Heart right ventricle (tissue), 16 donors: ENCODE measurements around the gene C1orf35. TPM values are rescaled to one million over a fixed set of nuclear protein-coding genes. Genes with fewer than 3 reads are reported as not detected.

Source experiments
- ATAC-seq, 8 donors: fragments of 200-7000 bp; cut with Tn5 transposase; one replicate each; pipeline ENCODE4 v1.9.1; 2020; ENCODE audit warnings: mild to moderate bottlenecking in 8 of 8, moderate library complexity in 8 of 8, moderate number of reproducible peaks in 1 of 8
- DNase-seq, 2 donors: peaks; one replicate each; pipeline ENCODE4 v3.0.0-alpha.2; 2020
- H3K27ac ChIP-seq, 10 donors: fragments of 200-600 bp; sonication (generic) in 2 of 10; one replicate each; pipeline versions ENCODE4 v1.5.0 to v1.8.0; 2020 to 2022; ENCODE audit warnings: mild to moderate bottlenecking in 3 of 10
- H3K27me3 ChIP-seq, 7 donors: fragments of 200-600 bp; one replicate each; pipeline ENCODE4 v1.8.0; 2021 to 2022; ENCODE audit warnings: mild to moderate bottlenecking in 2 of 7
- H3K36me3 ChIP-seq, 9 donors: fragments of 200-600 bp; sonication (generic) in 1 of 9; one replicate each; pipeline versions ENCODE4 v1.5.0 to v1.8.0; 2020 to 2022; ENCODE audit warnings: mild to moderate bottlenecking in 2 of 9
- H3K4me1 ChIP-seq, 9 donors: fragments of 200-600 bp; sonication (generic) in 1 of 9; one replicate each; pipeline versions ENCODE4 v1.5.0 to v1.8.0; 2020 to 2022; ENCODE audit warnings: mild to moderate bottlenecking in 4 of 9
- H3K4me3 ChIP-seq, 10 donors: fragments of 200-600 bp; sonication (generic) in 2 of 10; one replicate each; pipeline versions ENCODE4 v1.5.0 to v1.8.0; 2020 to 2022; ENCODE audit warnings: mild to moderate bottlenecking in 7 of 10, moderate library complexity in 2 of 10
- H3K9me3 ChIP-seq, 11 donors: fragments of 200-600 bp in 10 of 11; sonication (generic) in 2 of 11; one replicate each; pipeline versions ENCODE4 v1.5.0 to v1.8.0; 2013 to 2022; ENCODE audit warnings: mild to moderate bottlenecking in 2 of 11, control low read depth in 1 of 11, moderate library complexity in 1 of 11
- CTCF ChIP-seq, 9 donors: fragments of 200-600 bp; sonication (generic) in 2 of 9; IDR thresholded peaks; one replicate each; pipeline versions ENCODE4 v1.5.0 to v1.8.0; 2021 to 2022; ENCODE audit warnings: antibody characterized with exemption in 9 of 9, mild to moderate bottlenecking in 5 of 9, moderate library complexity in 1 of 9
- WGBS, 2 donors: extraction: QIAGEN DNeasy Blood & Tissue Kit; methylation state at CpG; one replicate each; pipeline ENCODE4 v1.1.7; 2013; ENCODE audit warnings: inconsistent platforms in 1 of 2; 5-methylcytosine and 5-hydroxymethylcytosine counted together
- intact Hi-C, 10 donors: fragments of 100-400 bp; cut with DNase I; formaldehyde crosslinking; loops; one replicate each; pipeline versions ENCODE4 v1.11.1 to v1.14.2; 2022
- polyA plus RNA-seq, 2 donors: library from polyadenylated mRNA; stranded (reverse); fragments of 200-250 nt; gene quantifications; one replicate each; pipeline ENCODE4 v1.2.3, GENCODE V29; 2013
- total RNA-seq, 10 donors: library from RNA; stranded (reverse); fragmentation: NEBNext Ultra II Directional in 3 of 10; extraction: Animal tissue kit (Norgen Biotek cat#: 25700) in 3 of 10; gene quantifications; one replicate each; pipeline versions ENCODE4 v1.2.1 to v1.2.4, GENCODE V29; 2021 to 2023
- donor health status: Arrhythmogenic right ventricular cardiomyopathy.
- donor health status: ischemic (EF 13 %, LVEDD 7.1; RV severe dilation, severe dysfunction).
- donor health status: healthy with polysubstance abuse.
- donor health status: DM: no; HTN: yes; CAD: no.
- donor health status: DM: no; HTN: no; CAD: no.
- donor health status: ischemic (EF 25% LVEDD 6.9; RV normal size, moderate dysfunction).
- donor health status: ischemic (EF 25% LVEDD 5.7; RV mildly dilated, moderate dysfunction).
- donor health status: healthy.
- donor health status: DM: yes; HTN: yes; CAD: no.
- donor health status: Ischemic cardiomyopathy.
- donor health status: ischemic (EF 35%, LVEDD 5.7; RV mildly dilated, moderate dysfunction).
- donor health status: nonischemic (EF 11% LVEDD 7.7; RV severe dilation, severe dysfunction).
- donor health status: DM: yes; HTN: yes; CAD: no.
- donor health status: PGD.
- donor health status: ischemic (EF 29% LVEDD 5.4; RV normal size, mild dysfunction).
- donor health status: nonischemic (EF 23%, LVEDD 6.1; RV moderate dilation, normal function).

C1orf35 gene
- total and polyA plus RNA-seq, 12 donors: 5.6 to 15.7 (median 6.4) TPM

- intact Hi-C loops: no loop called here
- 40 to 42% methylated on average over 16 of the region's 16 CpGs for WGBS, 2 donors
- Histone ChIP-seq H3K9me3 (no peaks in the 10 kb centered on the region), H3K27me3 (peaks cover 0 to 15% (median 7%) of the 10 kb centered on the region in 7 donors), H3K4me1 (no peaks in the 10 kb centered on the region), H3K4me3 (no peak overlapping the region), H3K27ac (no peak overlapping the region), H3K36me3 (no peaks in the 10 kb centered on the region)
- TF ChIP-seq CTCF (IDR thresholded peaks at IDR 0.05): peak in 4 of 9 donors; percentile 22 to 30 (median 26)
- DNase-seq: no peak
- peak in 2 of 8 donors; percentile 30 to 32 for ATAC-seq
These were observed 29.1 kb downstream of the C1orf35 start for GRCh38 chr1:228073857-228074545.

- no peak overlapping the region for H3K4me3 ChIP-seq
- H3K27ac ChIP-seq: no peak overlapping the region
- H3K27me3 ChIP-seq: peaks cover 0 to 15% (median 7%) of the 10 kb centered on the region in 7 donors
- peak in 2 of 8 donors; percentile 5 to 9 for ATAC-seq
- WGBS, 2 donors: 68 to 73% methylated on average over 23 of the region's 23 CpGs
- DNase-seq: no peak
- intact Hi-C loops: no loop called here
- no peaks in the 10 kb centered on the region for H3K4me1 ChIP-seq
- no peaks in the 10 kb centered on the region for H3K36me3 ChIP-seq
- no peaks in the 10 kb centered on the region for H3K9me3 ChIP-seq
- no peak for TF ChIP-seq CTCF (IDR thresholded peaks at IDR 0.05)
These were observed 29.9 kb downstream of the C1orf35 start for GRCh38 chr1:228073061-228073856.

- intact Hi-C loops: no loop called here
- ATAC-seq (no peak), DNase-seq (no peak)
- TF ChIP-seq CTCF (IDR thresholded peaks at IDR 0.05): no peak
- H3K4me1 ChIP-seq: no peaks in the 10 kb centered on the region
- no peaks in the 10 kb centered on the region for H3K9me3 ChIP-seq
- H3K36me3 ChIP-seq: no peaks in the 10 kb centered on the region
- no peak overlapping the region for H3K27ac ChIP-seq
- peaks cover 0 to 15% (median 7%) of the 10 kb centered on the region in 7 donors for H3K27me3 ChIP-seq
- H3K4me3 ChIP-seq: no peak overlapping the region
- 52 to 55% methylated on average over 5 of the region's 5 CpGs for WGBS, 2 donors
These were observed 30.5 kb downstream of the C1orf35 start for GRCh38 chr1:228072658-228073043.

GRCh38 chr1:228071839-228072657 is 31.1 kb downstream of the C1orf35 start:
- H3K4me1 ChIP-seq: no peaks in the 10 kb centered on the region
- H3K36me3 ChIP-seq: no peaks in the 10 kb centered on the region
- DNase-seq (no peak), ATAC-seq (peak in 2 of 8 donors; percentile 27)
- intact Hi-C loops: no loop called here
- 51 to 60% methylated on average over 7 of the region's 7 CpGs for WGBS, 2 donors
- H3K27me3 ChIP-seq: peaks cover 0 to 19% (median 11%) of the 10 kb centered on the region in 7 donors
- H3K4me3 ChIP-seq: no peak overlapping the region
- H3K9me3 ChIP-seq: no peaks in the 10 kb centered on the region
- no peak for TF ChIP-seq CTCF (IDR thresholded peaks at IDR 0.05)
- H3K27ac ChIP-seq: no peak overlapping the region
